K562 (cell line): ENCODE data around the gene OTOG. TPM values are rescaled to one million over a fixed set of nuclear protein-coding genes. Genes with fewer than 3 reads are reported as not detected.

ENCODE experiments used
- CHD1 ChIP-seq: fragments of 200-600 bp; sonication (generic); IDR thresholded peaks from one replicate; pipeline ENCODE4 v1.6.1; 2012; ENCODE audit warnings: mild to moderate bottlenecking, moderate library complexity, low read length, inconsistent platforms
- HCFC1 ChIP-seq: IDR thresholded peaks from 2 replicates; pipeline ENCODE4 v1.6.1; 2012; ENCODE audit warnings: low read depth, low read length, improper control_type of control experiment
- HDAC3 ChIP-seq: fragments of 450-650 bp; IDR thresholded peaks from 2 replicates; pipeline ENCODE4 v1.6.1; 2018; ENCODE audit warnings: borderline replicate concordance, mild to moderate bottlenecking, moderate library complexity; ENCODE audit not compliant: partially characterized antibody
- HNRNPL ChIP-seq: fragments of 200-400 bp; formaldehyde crosslinking; IDR thresholded peaks from 2 replicates; pipeline ENCODE4 v1.6.1; 2017; ENCODE audit warnings: low read depth, mild to moderate bottlenecking, low read length
- IRF2 ChIP-seq: sonication (generic); formaldehyde crosslinking; IDR thresholded peaks from 2 replicates; pipeline ENCODE4 v1.8.1; 2022; ENCODE audit warnings: mild to moderate bottlenecking, missing genetic modification reagents
- NCOA4 ChIP-seq: fragments of 450-650 bp; IDR thresholded peaks from 2 replicates; pipeline ENCODE4 v1.6.1; 2018; ENCODE audit warnings: mild to moderate bottlenecking; ENCODE audit not compliant: partially characterized antibody
- RBM17 ChIP-seq: fragments of 200-400 bp; formaldehyde crosslinking; IDR thresholded peaks from 2 replicates; pipeline ENCODE4 v1.6.1; 2017; ENCODE audit warnings: low read depth, mild to moderate bottlenecking, low read length, borderline replicate concordance
- RFX1 ChIP-seq: fragments of 450-650 bp; IDR thresholded peaks from 2 replicates; pipeline ENCODE4 v1.6.1; 2016; ENCODE audit warnings: mild to moderate bottlenecking, moderate library complexity
- SAP30 ChIP-seq: fragments of 200-600 bp; sonication (generic); IDR thresholded peaks from 2 replicates; pipeline ENCODE4 v1.6.1; 2012; ENCODE audit warnings: borderline replicate concordance, low read depth, mild to moderate bottlenecking, moderate library complexity, low read length, control low read depth, inconsistent platforms; ENCODE audit not compliant: insufficient read depth, poor library complexity, severe bottlenecking
- SP1 ChIP-seq: sonication (generic); formaldehyde crosslinking; IDR thresholded peaks from 2 replicates; pipeline ENCODE4 v1.8.1; 2022; ENCODE audit warnings: mild to moderate bottlenecking, missing genetic modification reagents
- THAP7 ChIP-seq: fragments of 250-450 bp; sonication (Bioruptor Pico); IDR thresholded peaks from 2 replicates; pipeline ENCODE4 v1.5.0; 2021
- ZNF124 ChIP-seq: sonication (generic); formaldehyde crosslinking; IDR thresholded peaks from 2 replicates; pipeline ENCODE4 v1.8.1; 2022; ENCODE audit warnings: missing genetic modification reagents
- ZNF280A ChIP-seq: fragments of 450-650 bp; IDR thresholded peaks from 2 replicates; pipeline ENCODE4 v1.6.1; 2018; ENCODE audit warnings: mild to moderate bottlenecking, low read depth; ENCODE audit not compliant: partially characterized antibody
- polyA plus RNA-seq, 8 experiments: library from polyadenylated mRNA; depleted of rRNA in 4 of 8; stranded (reverse) in 5 of 8; unstranded in 3 of 8; fragments of >200 nt; fragmentation: Nextera tagmentation in 2 of 8; fragmentation: Illumina TruSeq in 1 of 8; extraction: Ambion mirVana in 2 of 8; extraction: Trizol in 1 of 8; gene quantifications; 2 replicates each; pipeline versions ENCODE4 v1.2.1 to v1.2.3, GENCODE V29; 2011 to 2014; ENCODE audit warnings: inconsistent platforms in 1 of 8, missing spikeins in 1 of 8
- total RNA-seq, 7 experiments: library from RNA; depleted of rRNA in 6 of 7; stranded (reverse); fragments of >200 nt in 6 of 7; fragmentation: Illumina TruSeq in 2 of 7; extraction: Trizol in 2 of 7; gene quantifications; 2 replicates each; pipeline versions ENCODE4 v1.2.1 to v1.2.3, GENCODE V29; 2011 to 2021; ENCODE audit warnings: low replicate concordance in 1 of 7

Gene OTOG
- total and polyA plus RNA-seq, 9 of the 15 experiments (the other 6 are each of a cell fraction or from before 2014, with no cell fraction given), result not detected

DNA sequence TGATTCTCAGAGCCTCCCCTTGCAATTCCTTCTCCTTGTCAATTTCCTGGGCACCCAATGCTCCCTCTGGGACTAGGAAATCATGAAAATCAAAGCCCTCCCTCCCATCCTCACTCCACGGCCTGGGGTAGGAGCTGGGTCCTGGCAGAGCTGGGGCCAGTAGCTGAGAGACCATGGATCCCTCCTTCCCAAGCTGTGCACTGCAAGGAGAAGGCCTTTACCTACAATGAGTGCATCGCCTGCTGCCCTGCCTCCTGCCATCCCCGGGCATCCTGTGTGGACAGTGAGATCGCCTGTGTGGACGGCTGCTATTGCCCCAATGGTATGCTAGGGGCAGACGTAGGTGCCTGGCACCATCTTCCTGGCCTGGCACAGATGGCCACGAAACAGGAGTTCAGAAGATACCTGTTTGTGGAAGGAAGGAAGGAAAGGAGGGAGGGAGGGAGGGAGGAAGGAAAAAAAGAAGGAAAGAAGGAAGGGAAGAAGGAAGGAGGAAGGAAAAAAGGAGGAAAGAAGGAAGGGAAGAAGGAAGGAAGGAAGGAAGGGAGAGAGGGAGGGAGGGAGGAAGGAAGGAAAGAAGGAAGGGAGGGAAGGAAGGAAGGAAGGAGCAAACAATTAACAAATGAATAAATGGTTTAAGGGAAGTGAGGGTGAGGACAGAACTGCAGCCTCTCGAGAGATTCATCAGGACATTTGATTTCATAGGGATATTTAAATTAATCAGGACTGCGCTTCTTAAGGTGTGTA, 12.5 kb downstream of the OTOG start (continued):
- TF ChIP-seq ZNF124 (CRISPR knock-in tag), result no peak
- no peak for TF ChIP-seq RFX1
- no peak for TF ChIP-seq HDAC3
- no peak for TF ChIP-seq HCFC1
- no peak for TF ChIP-seq SAP30
- TF ChIP-seq RBM17, result no peak
- TF ChIP-seq CHD1, result no peak
- TF ChIP-seq ZNF280A, result no peak
- no peak for TF ChIP-seq THAP7
- no peak for TF ChIP-seq SP1 (CRISPR knock-in tag)
- TF ChIP-seq HNRNPL, result no peak
- no peak for TF ChIP-seq IRF2 (CRISPR knock-in tag)
- TF ChIP-seq NCOA4, result no peak
